MM.1S (cell line): ENCODE measurements around the gene ADTRP.
A peak's percentile ranks its signal among the peaks of the same experiment; 100 is the strongest.

ENCODE experiments used
- DNase-seq: peaks from one replicate; pipeline ENCODE4 v3.0.0-alpha.2; 2015
- H2AFZ ChIP-seq: fragments of 300-600 bp; sonication (generic); 2 replicates; pipeline ENCODE4 v1.6.0; 2016; ENCODE audit warnings: antibody characterized with exemption, low read length
- H3F3A ChIP-seq: fragments of 300-600 bp; sonication (generic); 2 replicates; pipeline ENCODE4 v1.6.1; 2016; ENCODE audit warnings: mild to moderate bottlenecking, antibody characterized with exemption, low read length, moderate library complexity, mixed read lengths; ENCODE audit not compliant: insufficient read depth
- H3K27ac ChIP-seq: fragments of 300-600 bp; sonication (generic); 2 replicates; pipeline ENCODE4 v1.5.1; 2016; ENCODE audit warnings: mild to moderate bottlenecking, low read length
- H3K27me3 ChIP-seq: fragments of 300-600 bp; sonication (generic); replicated peaks from 2 replicates; pipeline ENCODE4 v1.6.0; 2016; ENCODE audit warnings: low read length; ENCODE audit not compliant: insufficient read depth
- H3K36me3 ChIP-seq: fragments of 300-600 bp; sonication (generic); replicated peaks from 2 replicates; pipeline ENCODE4 v1.6.1; 2016; ENCODE audit warnings: mild to moderate bottlenecking, low read length, mixed read lengths; ENCODE audit not compliant: insufficient read depth
- H3K4me1 ChIP-seq: fragments of 300-600 bp; sonication (generic); 2 replicates; pipeline ENCODE4 v1.6.1; 2016; ENCODE audit warnings: low read length, mixed read lengths
- H3K4me2 ChIP-seq: fragments of 300-600 bp; sonication (generic); 2 replicates; pipeline ENCODE4 v1.6.0; 2016; ENCODE audit warnings: low read depth, low read length
- H3K4me3 ChIP-seq: fragments of 300-600 bp; sonication (generic); 2 replicates; pipeline ENCODE4 v1.5.1; 2016; ENCODE audit warnings: low read length, mixed read lengths
- H3K79me2 ChIP-seq: fragments of 300-600 bp; sonication (generic); 2 replicates; pipeline ENCODE4 v1.6.1; 2016; ENCODE audit warnings: mixed run types, low read length, mixed read lengths
- H3K9ac ChIP-seq: fragments of 300-600 bp; sonication (generic); 2 replicates; pipeline ENCODE4 v1.6.1; 2016; ENCODE audit warnings: low read length, mixed read lengths
- H3K9me2 ChIP-seq: fragments of 300-600 bp; sonication (generic); replicated peaks from 2 replicates; pipeline ENCODE4 v1.6.1; 2016; ENCODE audit warnings: mild to moderate bottlenecking, low read length, mixed read lengths; ENCODE audit not compliant: insufficient read depth
- H3K9me3 ChIP-seq: fragments of 300-600 bp; sonication (generic); replicated peaks from 2 replicates; pipeline ENCODE4 v1.6.1; 2016; ENCODE audit warnings: mild to moderate bottlenecking, low read length, mixed read lengths; ENCODE audit not compliant: insufficient read depth
- H4K20me1 ChIP-seq: fragments of 300-600 bp; sonication (generic); 2 replicates; pipeline ENCODE4 v1.6.1; 2016; ENCODE audit warnings: mild to moderate bottlenecking, low read length, moderate library complexity, mixed read lengths; ENCODE audit not compliant: insufficient read depth
- CTCF ChIP-seq: fragments of 300-600 bp; sonication (generic); IDR thresholded peaks from 2 replicates; pipeline ENCODE4 v1.5.1; 2016; ENCODE audit warnings: antibody characterized with exemption, low read length, mixed read lengths
- EZH2 ChIP-seq: fragments of 300-600 bp; sonication (generic); optimal IDR thresholded peaks from 2 replicates; pipeline ENCODE3; 2017; ENCODE audit warnings: low read depth, mild to moderate bottlenecking, antibody characterized with exemption, low read length, mixed read lengths
- EZH2phosphoT487 ChIP-seq: fragments of 300-600 bp; sonication (generic); IDR thresholded peaks from 2 replicates; pipeline ENCODE4 v1.6.1; 2018; ENCODE audit warnings: antibody characterized with exemption, low read length

The ADTRP gene

GRCh38 chr6:11769811-11770545, 8.6 kb downstream of the ADTRP start:
- H3K27me3 ChIP-seq = no peaks in the 10 kb centered on the region
- no peaks in the 10 kb centered on the region for H3F3A ChIP-seq
- peak overlapping the region; percentile 64 for H3K4me2 ChIP-seq
- H3K9ac ChIP-seq = peak overlapping the region; percentile 46
- no peak for DNase-seq
- peaks cover 13% of the 10 kb centered on the region for H3K4me1 ChIP-seq
- H2AFZ ChIP-seq = peak overlapping the region; percentile 82
- H3K79me2 ChIP-seq = no peaks in the 10 kb centered on the region
- peak overlapping the region; percentile 56; the same call in 1 of the 2 replicates for H3K27ac ChIP-seq
- TF ChIP-seq EZH2phosphoT487 (no peak), EZH2 (no peak), CTCF (no peak)
- H3K9me2 ChIP-seq = no peaks in the 10 kb centered on the region
- H3K36me3 ChIP-seq = no peaks in the 10 kb centered on the region
- no peaks in the 10 kb centered on the region for H4K20me1 ChIP-seq
- no peaks in the 10 kb centered on the region for H3K9me3 ChIP-seq
- peak overlapping the region; percentile 42 for H3K4me3 ChIP-seq

GRCh38 chr6:11769244-11769643, 9.4 kb downstream of the ADTRP start:
- peaks cover 13% of the 10 kb centered on the region for H3K4me1 ChIP-seq
- no peak overlapping the region for H3K4me2 ChIP-seq
- no peaks in the 10 kb centered on the region for H3F3A ChIP-seq
- no peaks in the 10 kb centered on the region for H3K9me3 ChIP-seq
- no peaks in the 10 kb centered on the region for H3K9me2 ChIP-seq
- H3K79me2 ChIP-seq = no peaks in the 10 kb centered on the region
- no peak for DNase-seq
- H3K27ac ChIP-seq = no peak overlapping the region
- H3K4me3 ChIP-seq = no peak overlapping the region
- H3K36me3 ChIP-seq = no peaks in the 10 kb centered on the region
- no peaks in the 10 kb centered on the region for H4K20me1 ChIP-seq
- no peak overlapping the region for H2AFZ ChIP-seq
- TF ChIP-seq EZH2phosphoT487 (no peak), EZH2 (no peak), CTCF (no peak)
- H3K27me3 ChIP-seq = no peaks in the 10 kb centered on the region
- no peak overlapping the region for H3K9ac ChIP-seq

- H3K9me2 ChIP-seq = no peaks in the 10 kb centered on the region
- no peak overlapping the region for H3K4me3 ChIP-seq
- no peak overlapping the region for H3K27ac ChIP-seq
- no peaks in the 10 kb centered on the region for H3K27me3 ChIP-seq
- H4K20me1 ChIP-seq = no peaks in the 10 kb centered on the region
- H3K4me1 ChIP-seq = peaks cover 13% of the 10 kb centered on the region
- no peak for TF ChIP-seq CTCF
- no peaks in the 10 kb centered on the region for H3K9me3 ChIP-seq
- no peaks in the 10 kb centered on the region for H3K36me3 ChIP-seq
- no peak overlapping the region for H3K9ac ChIP-seq
- no peaks in the 10 kb centered on the region for H3K79me2 ChIP-seq
- H2AFZ ChIP-seq = no peak overlapping the region
- H3F3A ChIP-seq = no peaks in the 10 kb centered on the region
- DNase-seq = no peak
- no peak overlapping the region for H3K4me2 ChIP-seq
Measured at GRCh38 chr6:11767978-11768756, 10.4 kb downstream of the ADTRP start.
